Gastroesophageal sphincter (tissue), 3 donors: ENCODE results near the gene EME1.

Experiments
- EP300 ChIP-seq: sonication (generic); formaldehyde crosslinking; IDR thresholded peaks from one replicate; pipeline ENCODE4 v1.6.1; 2017; ENCODE audit warnings: antibody characterized with exemption, mild to moderate bottlenecking
- TF ChIP-seq, protein P1 (sequence below), 4 experiments: fragments of 200-600 bp in 2 of 4; fragments of 450-650 bp in 2 of 4; sonication (generic) in 1 of 4; IDR thresholded peaks; one replicate each; pipeline ENCODE4 v1.5.1; 2017 to 2019; ENCODE audit warnings: antibody characterized with exemption in 4 of 4, mild to moderate bottlenecking in 2 of 4, moderate library complexity in 2 of 4

DNA sequence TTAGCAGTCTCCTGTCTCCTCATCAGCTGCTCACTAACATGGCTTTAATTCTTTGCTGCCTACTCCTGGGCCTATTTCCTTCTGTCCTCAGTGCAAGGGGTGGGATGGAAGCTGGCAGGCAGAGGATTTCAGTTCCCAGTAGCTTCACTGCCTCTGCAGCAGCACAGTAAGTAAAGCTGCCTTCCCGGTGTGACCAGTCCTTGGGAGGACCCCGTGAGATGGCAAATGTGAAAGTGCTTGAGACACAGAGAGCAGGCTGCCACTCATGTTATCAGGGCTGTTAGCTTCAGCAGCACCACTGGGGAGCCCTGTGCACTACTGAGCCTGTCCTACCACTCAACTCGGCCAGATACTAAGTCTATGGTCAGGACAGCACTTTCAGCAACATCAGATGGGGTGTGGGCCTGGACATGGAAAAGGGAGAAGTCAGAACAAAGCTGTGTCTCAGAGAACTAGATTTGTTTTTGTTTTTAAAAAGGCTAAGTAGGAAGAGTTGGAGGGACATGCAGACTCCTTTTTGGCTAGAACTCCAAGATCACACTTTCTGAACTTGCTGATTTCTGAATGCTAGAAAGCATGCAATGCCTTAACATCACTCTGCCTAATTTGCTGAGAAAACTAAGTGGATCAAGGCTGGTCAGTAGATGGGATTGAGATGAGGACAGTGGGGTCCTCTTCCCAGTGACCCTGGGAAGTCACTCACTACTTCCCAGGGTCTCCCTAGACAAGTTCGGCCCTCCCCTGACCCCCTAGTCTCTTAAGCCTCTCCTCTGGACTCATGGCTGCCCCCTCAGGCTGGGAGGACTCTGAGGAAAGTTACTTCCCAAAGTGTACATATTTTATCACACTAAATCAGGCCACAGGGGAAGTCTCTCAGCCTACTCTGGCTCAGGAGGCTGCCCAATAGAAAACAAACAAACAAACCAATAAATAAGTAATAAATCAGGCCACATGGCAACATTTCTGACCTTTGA is 54.1 kb downstream of the EME1 start:
- TF ChIP-seq, protein P1, sequence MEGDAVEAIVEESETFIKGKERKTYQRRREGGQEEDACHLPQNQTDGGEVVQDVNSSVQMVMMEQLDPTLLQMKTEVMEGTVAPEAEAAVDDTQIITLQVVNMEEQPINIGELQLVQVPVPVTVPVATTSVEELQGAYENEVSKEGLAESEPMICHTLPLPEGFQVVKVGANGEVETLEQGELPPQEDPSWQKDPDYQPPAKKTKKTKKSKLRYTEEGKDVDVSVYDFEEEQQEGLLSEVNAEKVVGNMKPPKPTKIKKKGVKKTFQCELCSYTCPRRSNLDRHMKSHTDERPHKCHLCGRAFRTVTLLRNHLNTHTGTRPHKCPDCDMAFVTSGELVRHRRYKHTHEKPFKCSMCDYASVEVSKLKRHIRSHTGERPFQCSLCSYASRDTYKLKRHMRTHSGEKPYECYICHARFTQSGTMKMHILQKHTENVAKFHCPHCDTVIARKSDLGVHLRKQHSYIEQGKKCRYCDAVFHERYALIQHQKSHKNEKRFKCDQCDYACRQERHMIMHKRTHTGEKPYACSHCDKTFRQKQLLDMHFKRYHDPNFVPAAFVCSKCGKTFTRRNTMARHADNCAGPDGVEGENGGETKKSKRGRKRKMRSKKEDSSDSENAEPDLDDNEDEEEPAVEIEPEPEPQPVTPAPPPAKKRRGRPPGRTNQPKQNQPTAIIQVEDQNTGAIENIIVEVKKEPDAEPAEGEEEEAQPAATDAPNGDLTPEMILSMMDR (IDR thresholded peaks at IDR 0.05): no peak
- TF ChIP-seq EP300: no peak
